HG02884 (cell line): ENCODE measurements around the gene TLCD1.
A peak's percentile ranks its signal among the peaks of the same experiment; 100 is the strongest.
"Not testable (repeated sequence)": the region's sequence is repeated elsewhere in the genome, so short reads cannot be mapped to it uniquely, and the experiment has no call there.

Experiments
- ATAC-seq: cut with Tn5 transposase; IDR thresholded peaks from one replicate; pipeline ENCODE4 v1.9.1; 2021; ENCODE audit warnings: mild to moderate bottlenecking, moderate library complexity; ENCODE audit not compliant: unreplicated experiment

TLCD1 gene

GRCh38 chr17:28747051-28747691 is 21.1 kb upstream of the TLCD1 start:
- ATAC-seq: no peak

- no peak for ATAC-seq
Observed at GRCh38 chr17:28746611-28747050, 20.6 kb upstream of the TLCD1 start.

- no peak for ATAC-seq
Observed at GRCh38 chr17:28745786-28746411, 19.9 kb upstream of the TLCD1 start.

GRCh38 chr17:28744972-28745785 is 19.1 kb upstream of the TLCD1 start:
- no peak for ATAC-seq

GRCh38 chr17:28744104-28744971 is 18.3 kb upstream of the TLCD1 start:
- ATAC-seq: no peak

GRCh38 chr17:28743243-28744103 is 17.4 kb upstream of the TLCD1 start, which contains the start of gene TRAF4:
Gene TRAF4, plus strand, starts transcription at chr17:28744011. Its CDS starts 102 bp downstream, at chr17:28744113.
- ATAC-seq: peak; percentile 49

- ATAC-seq: no peak
Observed at GRCh38 chr17:28741358-28742349, 15.6 kb upstream of the TLCD1 start.

- ATAC-seq: no peak
Observed at GRCh38 chr17:28740406-28741357, 14.6 kb upstream of the TLCD1 start.

GRCh38 chr17:28738680-28739384 is 12.8 kb upstream of the TLCD1 start:
- ATAC-seq: no peak

- ATAC-seq: peak; percentile 44
Observed at GRCh38 chr17:28737770-28738679, 12.0 kb upstream of the TLCD1 start.

- ATAC-seq: no peak
Observed at GRCh38 chr17:28737316-28737715, 11.3 kb upstream of the TLCD1 start.

GRCh38 chr17:28735913-28736769 is 10.1 kb upstream of the TLCD1 start:
- not testable (repeated sequence) for ATAC-seq

GRCh38 chr17:28735242-28735722 is 9.2 kb upstream of the TLCD1 start:
- ATAC-seq: no peak

- no peak for ATAC-seq
Observed at GRCh38 chr17:28734712-28735241, 8.7 kb upstream of the TLCD1 start.
